Measurements from ENCODE around the gene TOP2A. TPM values are rescaled to one million over a fixed set of nuclear protein-coding genes. Genes with fewer than 3 reads are reported as not detected.

Gene TOP2A
- total RNA-seq, 1 experiment from 2014 or later = 159 TPM

DNA sequence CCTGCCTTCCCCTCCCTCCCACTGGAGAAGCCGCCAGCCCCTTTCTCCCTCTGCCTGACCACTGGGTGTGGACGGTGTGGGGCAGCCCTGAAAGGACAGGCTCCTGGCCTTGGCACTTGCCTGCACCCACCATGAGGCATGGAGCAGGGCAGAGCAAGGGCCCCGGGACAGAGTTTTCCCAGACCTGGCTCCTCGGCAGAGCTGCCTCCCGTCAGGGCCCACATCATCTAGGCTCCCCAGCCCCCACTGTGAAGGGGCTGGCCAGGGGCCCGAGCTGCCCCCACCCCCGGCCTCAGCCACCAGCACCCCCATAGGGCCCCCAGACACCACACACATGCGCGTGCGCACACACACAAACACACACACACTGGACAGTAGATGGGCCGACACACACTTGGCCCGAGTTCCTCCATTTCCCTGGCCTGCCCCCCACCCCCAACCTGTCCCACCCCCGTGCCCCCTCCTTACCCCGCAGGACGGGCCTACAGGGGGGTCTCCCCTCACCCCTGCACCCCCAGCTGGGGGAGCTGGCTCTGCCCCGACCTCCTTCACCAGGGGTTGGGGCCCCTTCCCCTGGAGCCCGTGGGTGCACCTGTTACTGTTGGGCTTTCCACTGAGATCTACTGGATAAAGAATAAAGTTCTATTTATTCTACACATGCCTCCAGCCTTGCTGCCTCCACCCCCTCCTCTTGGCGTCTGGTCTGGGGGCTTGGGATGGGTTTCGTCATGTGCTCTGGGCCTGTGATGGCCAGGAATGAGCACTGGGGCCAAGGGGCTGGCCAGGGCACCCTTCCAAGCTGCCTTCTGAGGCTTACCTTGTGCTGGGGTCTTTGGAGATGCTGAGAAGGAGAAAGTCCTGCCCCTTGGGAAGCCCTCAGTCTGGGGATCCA is 60.5 kb downstream of the TOP2A start:
- peaks cover 4% of the 10 kb centered on the region for H3K36me3 ChIP-seq (replicated peaks; ENCODE audit: control insufficient read depth, insufficient read depth, low read length)
- DNase-seq = peak; percentile 57
- no peak overlapping the region for H3K4me3 ChIP-seq (ENCODE audit: insufficient read depth, low read depth, low read length)
- peaks cover 9% of the 10 kb centered on the region for H3K27me3 ChIP-seq (ENCODE audit: control insufficient read depth, insufficient read depth, low read length)

DNA sequence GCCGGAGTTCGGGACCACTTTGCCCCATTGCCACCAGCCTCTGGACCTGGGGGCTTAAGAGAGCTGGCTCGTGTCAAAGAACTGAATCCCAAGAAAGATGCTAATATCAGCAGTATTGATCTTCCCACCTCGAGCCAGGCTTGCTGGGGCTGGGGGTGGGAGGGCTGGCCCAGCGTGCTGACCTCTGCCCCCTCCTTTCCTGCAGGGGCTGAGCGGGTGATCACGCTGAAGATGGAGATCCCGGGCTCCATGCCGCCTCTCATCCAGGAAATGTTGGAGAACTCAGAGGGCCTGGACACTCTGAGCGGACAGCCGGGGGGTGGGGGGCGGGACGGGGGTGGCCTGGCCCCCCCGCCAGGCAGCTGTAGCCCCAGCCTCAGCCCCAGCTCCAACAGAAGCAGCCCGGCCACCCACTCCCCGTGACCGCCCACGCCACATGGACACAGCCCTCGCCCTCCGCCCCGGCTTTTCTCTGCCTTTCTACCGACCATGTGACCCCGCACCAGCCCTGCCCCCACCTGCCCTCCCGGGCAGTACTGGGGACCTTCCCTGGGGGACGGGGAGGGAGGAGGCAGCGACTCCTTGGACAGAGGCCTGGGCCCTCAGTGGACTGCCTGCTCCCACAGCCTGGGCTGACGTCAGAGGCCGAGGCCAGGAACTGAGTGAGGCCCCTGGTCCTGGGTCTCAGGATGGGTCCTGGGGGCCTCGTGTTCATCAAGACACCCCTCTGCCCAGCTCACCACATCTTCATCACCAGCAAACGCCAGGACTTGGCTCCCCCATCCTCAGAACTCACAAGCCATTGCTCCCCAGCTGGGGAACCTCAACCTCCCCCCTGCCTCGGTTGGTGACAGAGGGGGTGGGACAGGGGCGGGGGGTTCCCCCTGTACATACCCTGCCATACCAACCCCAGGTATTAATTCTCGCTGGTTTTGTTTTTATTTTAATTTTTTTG is 61.6 kb downstream of the TOP2A start:
- Histone ChIP-seq H3K27me3 (ENCODE audit: control insufficient read depth, insufficient read depth, low read length) (peaks cover 2% of the 10 kb centered on the region; the same call in 1 of the 2 replicates), H3K36me3 (replicated peaks; ENCODE audit: control insufficient read depth, insufficient read depth, low read length) (peaks cover 6% of the 10 kb centered on the region), H3K4me3 (ENCODE audit: insufficient read depth, low read depth, low read length) (no peak overlapping the region)
- peak; percentile 70 for DNase-seq

DNA sequence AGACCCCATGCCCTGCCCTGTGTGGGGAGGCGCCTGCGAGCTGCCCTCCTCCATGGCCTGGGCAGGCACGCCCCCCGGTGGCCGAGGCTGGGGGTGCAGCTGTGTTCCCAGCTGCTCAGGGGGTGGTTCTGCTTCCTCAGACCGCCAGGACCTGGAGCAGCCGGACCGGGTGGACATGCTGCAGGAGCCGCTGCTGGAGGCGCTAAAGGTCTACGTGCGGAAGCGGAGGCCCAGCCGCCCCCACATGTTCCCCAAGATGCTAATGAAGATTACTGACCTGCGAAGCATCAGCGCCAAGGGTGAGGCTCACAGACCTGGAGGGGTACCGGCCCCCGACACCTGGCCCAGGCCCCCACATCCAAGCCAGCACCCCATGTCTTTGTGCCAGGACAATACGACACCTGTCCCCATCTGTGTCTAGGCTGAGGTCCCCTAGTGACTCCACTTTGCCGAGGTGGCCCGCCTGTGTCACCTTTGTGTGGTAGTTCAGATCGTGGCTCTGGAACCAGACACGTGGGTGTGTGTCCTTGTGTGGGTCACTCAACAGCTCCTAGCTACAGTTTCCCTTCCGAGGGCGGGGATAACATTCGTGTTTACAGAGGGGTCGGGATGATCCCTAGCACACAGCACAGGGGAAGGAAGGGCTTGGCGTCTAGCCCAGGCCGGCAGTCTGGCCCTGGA is 62.4 kb downstream of the TOP2A start:
- peak; percentile 99 for DNase-seq
- Histone ChIP-seq H3K4me3 (ENCODE audit: insufficient read depth, low read depth, low read length) (no peak overlapping the region), H3K27me3 (ENCODE audit: control insufficient read depth, insufficient read depth, low read length) (peaks cover 2% of the 10 kb centered on the region; the same call in 1 of the 2 replicates), H3K36me3 (replicated peaks; ENCODE audit: control insufficient read depth, insufficient read depth, low read length) (peaks cover 6% of the 10 kb centered on the region)

DNA sequence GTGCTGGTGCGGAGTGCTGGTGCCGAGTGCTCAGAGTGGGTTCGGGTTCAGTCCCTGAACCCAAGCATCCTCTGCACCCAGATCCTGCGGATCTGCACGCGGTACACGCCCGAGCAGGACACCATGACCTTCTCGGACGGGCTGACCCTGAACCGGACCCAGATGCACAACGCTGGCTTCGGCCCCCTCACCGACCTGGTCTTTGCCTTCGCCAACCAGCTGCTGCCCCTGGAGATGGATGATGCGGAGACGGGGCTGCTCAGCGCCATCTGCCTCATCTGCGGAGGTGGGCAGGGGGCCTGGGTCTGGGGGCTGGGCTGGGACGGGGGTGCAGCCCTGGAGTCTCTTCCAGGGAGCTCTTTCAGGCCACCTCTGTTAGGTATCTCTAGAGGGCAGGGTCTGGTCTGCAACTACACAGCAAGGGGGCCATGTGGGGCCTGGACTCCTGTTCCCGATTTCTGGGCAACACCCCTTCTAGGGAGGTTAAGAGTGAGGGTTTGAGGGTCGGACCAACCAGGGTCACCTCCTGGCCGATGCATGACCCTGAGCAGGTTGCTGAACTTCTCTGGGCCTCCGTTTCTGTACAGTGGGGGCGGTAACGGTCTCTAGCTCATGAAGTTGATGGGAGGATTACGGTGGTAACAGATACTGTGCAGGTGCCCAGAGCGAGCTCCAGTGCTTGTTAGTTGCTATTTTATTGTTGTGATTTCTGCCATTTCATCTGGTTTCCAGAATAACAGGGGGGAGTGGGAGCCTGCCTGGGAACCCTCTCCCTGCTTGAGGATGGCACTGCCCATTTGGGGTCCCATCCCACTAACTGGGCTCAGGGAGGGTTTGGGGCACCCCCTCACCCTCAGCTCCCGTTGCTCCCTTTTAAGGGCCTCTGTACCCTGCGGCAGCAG is 63.2 kb downstream of the TOP2A start:
- DNase-seq = no peak
- Histone ChIP-seq H3K4me3 (ENCODE audit: insufficient read depth, low read depth, low read length) (no peak overlapping the region), H3K36me3 (replicated peaks; ENCODE audit: control insufficient read depth, insufficient read depth, low read length) (peaks cover 8% of the 10 kb centered on the region), H3K27me3 (ENCODE audit: control insufficient read depth, insufficient read depth, low read length) (peaks cover 2% of the 10 kb centered on the region; the same call in 1 of the 2 replicates)

DNA sequence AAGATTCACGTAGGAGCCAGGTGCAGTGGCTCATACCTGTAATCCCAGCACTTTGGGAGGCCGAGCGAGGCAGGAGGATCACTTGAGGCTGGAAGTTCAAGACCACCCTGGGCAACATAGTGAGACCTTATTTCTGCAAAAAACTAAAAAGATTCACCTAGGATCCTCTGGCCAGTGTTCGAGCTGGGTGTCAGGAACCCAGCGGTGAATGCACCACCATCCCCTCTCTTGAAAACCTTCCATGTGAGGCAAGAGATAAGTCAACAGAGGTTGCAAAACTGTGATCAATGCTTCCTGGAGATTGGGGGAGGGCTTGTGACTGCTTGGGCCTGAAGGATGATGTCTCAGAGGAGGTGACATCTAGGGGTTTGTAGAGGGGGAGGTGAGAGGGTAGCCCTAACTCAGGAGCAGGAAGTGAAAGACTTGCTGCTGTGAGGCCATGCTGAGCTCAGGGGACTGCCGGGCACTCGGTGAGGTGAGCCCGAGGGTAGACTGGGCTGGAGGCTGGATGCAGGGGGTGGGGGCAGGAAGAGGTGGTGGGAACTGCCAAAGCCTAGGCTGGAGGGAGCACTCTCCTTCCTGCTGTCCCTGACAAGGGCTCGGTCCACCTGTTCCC is 64.8 kb downstream of the TOP2A start:
- peaks cover 10% of the 10 kb centered on the region for H3K36me3 ChIP-seq (replicated peaks; ENCODE audit: control insufficient read depth, insufficient read depth, low read length)
- peak; percentile 54 for DNase-seq
- H3K4me3 ChIP-seq (ENCODE audit: insufficient read depth, low read depth, low read length) = no peak overlapping the region
- H3K27me3 ChIP-seq (ENCODE audit: control insufficient read depth, insufficient read depth, low read length) = peaks cover 12% of the 10 kb centered on the region; the same call in 1 of the 2 replicates

DNA sequence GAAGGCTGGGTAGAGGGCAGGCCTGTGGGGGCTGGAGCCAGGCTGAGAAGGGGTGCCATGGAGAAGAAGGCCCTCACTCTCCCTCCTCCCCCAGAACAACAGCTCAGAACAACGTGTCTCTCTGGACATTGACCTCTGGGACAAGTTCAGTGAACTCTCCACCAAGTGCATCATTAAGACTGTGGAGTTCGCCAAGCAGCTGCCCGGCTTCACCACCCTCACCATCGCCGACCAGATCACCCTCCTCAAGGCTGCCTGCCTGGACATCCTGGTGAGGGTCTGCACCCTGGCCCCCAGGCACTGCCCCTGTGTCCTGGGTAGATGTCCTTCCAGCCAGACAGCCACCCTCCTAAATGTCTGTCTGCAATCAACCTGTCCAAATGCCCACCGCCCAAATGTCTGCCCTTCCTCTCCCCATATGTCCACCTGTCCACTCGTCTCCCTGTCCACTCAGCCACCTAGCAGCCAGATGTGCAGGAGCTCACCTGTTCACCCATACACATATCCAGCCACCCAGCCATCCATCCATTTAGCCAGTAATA is 65.4 kb downstream of the TOP2A start:
- H3K4me3 ChIP-seq (ENCODE audit: insufficient read depth, low read depth, low read length) = no peak overlapping the region
- peaks cover 12% of the 10 kb centered on the region; the same call in 1 of the 2 replicates for H3K27me3 ChIP-seq (ENCODE audit: control insufficient read depth, insufficient read depth, low read length)
- peaks cover 10% of the 10 kb centered on the region for H3K36me3 ChIP-seq (replicated peaks; ENCODE audit: control insufficient read depth, insufficient read depth, low read length)
- peak; percentile 20 for DNase-seq

DNA sequence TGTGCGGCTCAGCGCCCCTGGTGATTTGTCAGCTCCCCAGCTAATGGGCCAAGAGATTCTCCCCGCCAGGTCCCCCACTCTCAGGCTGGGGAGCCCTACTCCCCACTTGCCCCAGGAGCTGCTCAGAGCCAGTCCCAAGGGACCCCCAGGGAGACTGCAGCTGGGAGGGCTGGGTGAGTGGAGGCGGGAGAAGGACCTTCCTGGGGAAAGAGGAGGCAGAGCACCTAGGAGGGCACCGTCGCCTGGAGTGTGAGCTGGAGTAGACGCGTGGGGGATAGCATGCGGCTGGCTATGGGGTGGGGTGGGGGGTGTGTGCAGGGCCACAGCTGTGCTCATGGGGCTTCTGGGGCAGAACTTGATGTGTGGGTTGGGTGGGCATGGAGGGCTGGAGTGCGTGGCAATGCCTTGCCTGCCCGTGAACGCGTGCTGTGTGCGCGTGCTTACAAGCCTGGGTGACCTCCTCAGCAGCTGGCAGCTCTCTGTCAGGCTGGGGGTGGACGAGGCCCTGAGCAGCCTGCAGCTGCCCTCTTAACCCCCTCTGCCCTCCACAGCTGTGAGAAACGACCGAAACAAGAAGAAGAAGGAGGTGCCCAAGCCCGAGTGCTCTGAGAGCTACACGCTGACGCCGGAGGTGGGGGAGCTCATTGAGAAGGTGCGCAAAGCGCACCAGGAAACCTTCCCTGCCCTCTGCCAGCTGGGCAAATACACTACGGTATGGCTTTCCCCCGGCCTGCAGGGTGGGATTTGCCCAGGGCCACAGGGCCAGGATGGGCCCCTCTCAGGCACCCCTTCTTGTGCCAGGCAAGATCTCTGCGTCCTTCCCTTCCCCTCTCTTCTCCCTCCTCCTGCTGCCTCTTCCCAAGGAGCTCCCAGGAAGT is 66.1 kb downstream of the TOP2A start:
- Histone ChIP-seq H3K36me3 (replicated peaks; ENCODE audit: control insufficient read depth, insufficient read depth, low read length) (peaks cover 10% of the 10 kb centered on the region), H3K27me3 (ENCODE audit: control insufficient read depth, insufficient read depth, low read length) (peaks cover 12% of the 10 kb centered on the region; the same call in 1 of the 2 replicates), H3K4me3 (ENCODE audit: insufficient read depth, low read depth, low read length) (no peak overlapping the region)
- peak; percentile 70 for DNase-seq

DNA sequence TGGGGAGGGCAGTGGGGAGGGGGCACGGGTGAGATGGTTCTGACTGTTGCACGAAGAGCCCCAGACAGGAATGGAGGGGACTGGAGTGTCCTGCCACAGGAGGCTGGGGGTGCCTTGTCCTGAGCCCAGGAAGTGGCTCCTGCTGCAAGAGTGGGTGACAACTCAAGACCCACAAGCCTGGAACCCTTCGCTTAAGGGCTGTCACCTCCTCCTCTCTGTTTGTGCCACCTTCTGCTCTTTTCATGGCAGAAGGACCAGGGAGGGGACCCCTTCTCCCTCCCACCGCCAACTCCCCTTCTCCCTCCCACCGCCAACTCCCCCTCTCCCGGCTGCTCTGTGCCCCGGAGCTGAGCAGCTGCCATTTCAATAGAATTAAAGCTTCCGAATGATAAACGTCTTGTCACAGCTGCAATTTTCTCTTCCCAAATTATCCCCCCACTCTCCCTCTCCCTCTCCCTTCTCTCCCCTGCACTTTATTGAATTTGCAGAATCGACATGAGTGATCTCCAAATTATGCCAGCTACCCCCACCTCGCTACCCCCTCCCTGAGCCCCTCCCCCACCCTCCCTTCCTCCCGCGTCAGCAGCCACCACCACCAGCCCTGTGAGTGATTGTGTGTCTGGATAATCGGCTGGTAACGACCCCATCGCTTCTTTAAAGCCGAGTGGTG is 66.9 kb downstream of the TOP2A start:
- no peak overlapping the region for H3K4me3 ChIP-seq (ENCODE audit: insufficient read depth, low read depth, low read length)
- peak; percentile 77 for DNase-seq
- H3K36me3 ChIP-seq (replicated peaks; ENCODE audit: control insufficient read depth, insufficient read depth, low read length) = peaks cover 10% of the 10 kb centered on the region
- H3K27me3 ChIP-seq (ENCODE audit: control insufficient read depth, insufficient read depth, low read length) = peaks cover 12% of the 10 kb centered on the region; the same call in 1 of the 2 replicates

DNA sequence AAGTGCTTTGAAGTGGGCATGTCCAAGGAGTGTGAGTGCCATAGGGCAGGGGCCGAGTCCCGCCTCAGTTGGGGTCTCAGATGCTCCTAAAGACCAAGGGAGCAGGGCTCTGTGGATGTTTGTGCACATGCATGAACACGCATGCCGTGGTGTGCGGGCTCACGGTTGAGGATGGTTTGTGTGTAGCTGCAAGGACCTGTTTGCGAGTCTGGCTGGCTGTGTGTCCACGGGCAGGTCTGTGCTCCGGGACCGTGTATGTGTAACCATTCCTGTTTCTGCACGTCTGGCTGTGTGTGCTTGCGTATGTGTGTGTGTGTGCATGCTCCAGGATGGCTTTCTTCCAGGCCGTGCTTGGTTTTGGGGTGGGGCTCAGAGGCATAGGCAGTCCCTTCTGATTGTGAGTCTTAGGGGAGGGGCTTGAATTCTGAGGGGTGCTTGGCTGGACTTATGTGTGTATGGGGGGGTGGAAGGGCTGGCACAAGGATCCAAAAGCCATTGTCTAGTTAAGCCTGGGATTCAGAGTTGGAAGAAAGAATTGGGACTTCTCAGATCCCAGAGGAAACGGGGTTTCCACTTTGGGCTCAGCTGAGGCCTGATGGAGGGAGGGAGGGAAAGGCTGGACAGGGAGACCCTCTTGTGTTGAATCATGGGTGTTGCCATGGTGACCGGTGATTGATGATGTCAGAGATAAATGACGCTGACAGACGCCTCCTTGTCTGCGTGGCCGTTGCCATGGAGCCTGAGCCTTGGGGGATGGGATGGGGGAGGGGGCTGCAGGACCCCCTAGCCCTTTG is 67.6 kb downstream of the TOP2A start:
- Histone ChIP-seq H3K27me3 (ENCODE audit: control insufficient read depth, insufficient read depth, low read length) (peaks cover 12% of the 10 kb centered on the region; the same call in 1 of the 2 replicates), H3K36me3 (replicated peaks; ENCODE audit: control insufficient read depth, insufficient read depth, low read length) (peaks cover 7% of the 10 kb centered on the region), H3K4me3 (ENCODE audit: insufficient read depth, low read depth, low read length) (no peak overlapping the region)
- no peak for DNase-seq

DNA sequence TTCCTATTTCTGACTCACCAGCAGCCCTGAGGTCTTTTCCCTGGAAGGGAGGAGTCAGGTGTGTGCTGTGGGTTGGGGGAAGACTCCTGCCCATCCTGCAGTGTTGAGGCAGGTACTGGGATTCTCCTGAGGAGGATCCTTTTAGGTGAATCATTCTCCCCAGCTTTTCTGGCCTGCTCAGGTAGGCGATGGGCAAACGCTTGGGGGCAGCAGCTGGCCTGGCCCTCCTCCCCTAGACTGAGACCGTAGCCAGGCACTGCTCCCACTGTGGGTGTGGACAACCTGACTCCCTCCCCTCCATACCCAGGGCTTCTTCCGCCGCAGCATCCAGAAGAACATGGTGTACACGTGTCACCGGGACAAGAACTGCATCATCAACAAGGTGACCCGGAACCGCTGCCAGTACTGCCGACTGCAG is 68.2 kb downstream of the TOP2A start:
- DNase-seq = no peak
- Histone ChIP-seq H3K36me3 (replicated peaks; ENCODE audit: control insufficient read depth, insufficient read depth, low read length) (peaks cover 7% of the 10 kb centered on the region), H3K27me3 (ENCODE audit: control insufficient read depth, insufficient read depth, low read length) (peaks cover 15% of the 10 kb centered on the region; the same call in 1 of the 2 replicates), H3K4me3 (ENCODE audit: insufficient read depth, low read depth, low read length) (no peak overlapping the region)

All from H7 (cell line).